ENCODE measurements around the gene FZR1.

FZR1 gene

DNA sequence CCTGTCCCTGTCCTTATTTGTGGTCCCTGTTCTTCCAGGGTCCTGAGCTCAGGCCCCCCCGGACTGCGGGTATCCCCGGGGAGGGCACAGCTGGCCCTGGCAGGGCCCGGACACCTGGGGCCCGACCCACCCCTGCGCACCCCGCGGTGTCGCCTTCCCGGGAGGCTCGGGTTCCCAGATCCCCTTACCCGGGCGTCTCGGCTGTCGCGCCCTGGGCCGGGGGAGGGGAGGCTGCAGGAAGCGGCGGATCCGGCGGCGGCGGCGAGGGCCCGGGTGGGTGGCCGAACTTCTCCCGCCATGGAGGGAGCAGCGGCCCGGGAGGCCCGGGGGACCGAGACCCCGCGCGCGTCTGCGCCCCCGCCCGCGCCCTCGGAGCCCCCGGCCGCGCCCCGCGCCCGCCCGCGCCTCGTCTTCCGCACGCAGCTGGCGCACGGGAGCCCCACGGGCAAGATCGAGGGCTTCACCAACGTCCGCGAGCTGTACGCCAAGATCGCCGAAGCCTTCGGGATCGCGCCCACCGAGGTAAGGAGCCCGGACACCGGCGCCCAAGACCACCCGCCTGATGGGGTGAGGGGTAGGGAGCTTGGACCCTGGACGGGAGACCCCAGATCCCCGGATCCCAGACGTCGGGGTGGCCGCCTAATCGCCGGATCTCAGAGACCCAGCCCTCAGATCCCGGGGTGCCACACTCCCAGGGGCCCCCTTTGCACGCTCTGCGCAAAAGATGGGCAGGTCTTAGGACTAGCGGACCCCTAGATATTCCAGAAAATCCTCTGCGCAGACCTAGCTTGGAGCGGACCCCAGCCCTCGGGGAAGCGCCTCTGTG is 79.4 kb downstream of the FZR1 start, which contains the start of gene GIPC3:
GIPC3 (plus strand) TSS at position 178 of the 826 bp plus-strand sequence; CDS start at position 298, 120 bp downstream.
- Histone ChIP-seq H3K27me3 (ENCODE audit: insufficient read depth, low read length, poor library complexity) (no peaks in the 10 kb centered on the region), H2AFZ (ENCODE audit: low read depth, low read length) (no peak within 1 kb of the TSS), H3K36me3 (ENCODE audit: insufficient read depth, low read length) (no peaks in the 10 kb centered on the region), H3K9me3 (ENCODE audit: insufficient read depth, low read length, severe bottlenecking) (no peaks in the 10 kb centered on the region), H3K4me2 (ENCODE audit: insufficient read depth, low read length) (no peak within 1 kb of the TSS), H3K9ac (ENCODE audit: low read depth, low read length) (no peak within 1 kb of the TSS), H3K27ac (ENCODE audit: low read length) (no peak within 1 kb of the TSS), H3K79me2 (ENCODE audit: insufficient read depth, low read length) (no peaks in the 10 kb centered on the region), H3K4me3 (ENCODE audit: low read depth in 1 of 2, low read length in 2 of 2) (no peak within 1 kb of the TSS), H3K4me1 (ENCODE audit: insufficient read depth, low read length) (no peaks in the 10 kb centered on the region), H4K20me1 (ENCODE audit: insufficient read depth, low read length) (no peaks in the 10 kb centered on the region)
- ATAC-seq (ENCODE audit: insufficient read depth, low read depth), result no peak
- DNase-seq, result no peak
- TF ChIP-seq EZH2 (IDR thresholded peaks at IDR 0.05; ENCODE audit: borderline replicate concordance, low read depth, low read length, severe bottlenecking), result no peak
- TF ChIP-seq, protein P1, sequence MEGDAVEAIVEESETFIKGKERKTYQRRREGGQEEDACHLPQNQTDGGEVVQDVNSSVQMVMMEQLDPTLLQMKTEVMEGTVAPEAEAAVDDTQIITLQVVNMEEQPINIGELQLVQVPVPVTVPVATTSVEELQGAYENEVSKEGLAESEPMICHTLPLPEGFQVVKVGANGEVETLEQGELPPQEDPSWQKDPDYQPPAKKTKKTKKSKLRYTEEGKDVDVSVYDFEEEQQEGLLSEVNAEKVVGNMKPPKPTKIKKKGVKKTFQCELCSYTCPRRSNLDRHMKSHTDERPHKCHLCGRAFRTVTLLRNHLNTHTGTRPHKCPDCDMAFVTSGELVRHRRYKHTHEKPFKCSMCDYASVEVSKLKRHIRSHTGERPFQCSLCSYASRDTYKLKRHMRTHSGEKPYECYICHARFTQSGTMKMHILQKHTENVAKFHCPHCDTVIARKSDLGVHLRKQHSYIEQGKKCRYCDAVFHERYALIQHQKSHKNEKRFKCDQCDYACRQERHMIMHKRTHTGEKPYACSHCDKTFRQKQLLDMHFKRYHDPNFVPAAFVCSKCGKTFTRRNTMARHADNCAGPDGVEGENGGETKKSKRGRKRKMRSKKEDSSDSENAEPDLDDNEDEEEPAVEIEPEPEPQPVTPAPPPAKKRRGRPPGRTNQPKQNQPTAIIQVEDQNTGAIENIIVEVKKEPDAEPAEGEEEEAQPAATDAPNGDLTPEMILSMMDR (IDR thresholded peaks at IDR 0.05; ENCODE audit: borderline replicate concordance, extremely low read depth, low read length, poor library complexity, severe bottlenecking), result no peak

DNA sequence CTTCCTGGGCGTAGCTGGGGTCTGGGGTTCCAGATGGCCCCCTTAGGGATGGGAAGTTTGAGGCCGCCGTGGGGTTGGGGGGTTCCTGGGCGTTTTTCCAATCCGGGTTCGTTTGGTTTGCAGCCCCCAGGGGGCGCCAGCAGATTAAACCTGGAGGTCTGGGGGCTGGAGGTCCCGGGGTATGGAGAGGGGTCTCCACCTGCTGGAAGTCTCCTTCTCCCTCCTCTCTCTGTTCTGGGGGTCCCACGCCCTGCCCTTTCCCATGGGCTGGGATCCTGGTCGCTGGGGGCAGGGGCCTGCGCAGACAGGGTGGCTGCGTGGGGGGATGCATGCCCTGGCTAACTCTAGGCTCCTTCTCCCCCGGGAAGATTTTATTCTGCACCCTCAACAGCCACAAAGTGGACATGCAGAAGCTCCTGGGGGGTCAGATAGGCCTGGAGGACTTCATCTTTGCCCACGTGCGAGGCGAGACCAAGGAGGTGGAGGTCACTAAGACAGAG is 80.1 kb downstream of the FZR1 start:
- Histone ChIP-seq H3K79me2 (ENCODE audit: insufficient read depth, low read length) (no peaks in the 10 kb centered on the region), H3K9me3 (ENCODE audit: insufficient read depth, low read length, severe bottlenecking) (peaks cover 4% of the 10 kb centered on the region), H3K27me3 (ENCODE audit: insufficient read depth, low read length, poor library complexity) (no peaks in the 10 kb centered on the region), H2AFZ (ENCODE audit: low read depth, low read length) (no peak overlapping the region), H4K20me1 (ENCODE audit: insufficient read depth, low read length) (no peaks in the 10 kb centered on the region), H3K27ac (ENCODE audit: low read length) (no peak overlapping the region), H3K4me3 (ENCODE audit: low read depth in 1 of 2, low read length in 2 of 2) (no peak overlapping the region), H3K9ac (ENCODE audit: low read depth, low read length) (no peak overlapping the region), H3K36me3 (ENCODE audit: insufficient read depth, low read length) (no peaks in the 10 kb centered on the region), H3K4me2 (ENCODE audit: insufficient read depth, low read length) (no peak overlapping the region), H3K4me1 (ENCODE audit: insufficient read depth, low read length) (no peaks in the 10 kb centered on the region)
- peak; percentile 33 for DNase-seq
- no peak for ATAC-seq (ENCODE audit: insufficient read depth, low read depth)
- TF ChIP-seq EZH2 (IDR thresholded peaks at IDR 0.05; ENCODE audit: borderline replicate concordance, low read depth, low read length, severe bottlenecking), result no peak
- TF ChIP-seq, protein P1 (IDR thresholded peaks at IDR 0.05; ENCODE audit: borderline replicate concordance, extremely low read depth, low read length, poor library complexity, severe bottlenecking), result peak; percentile 65

DNA sequence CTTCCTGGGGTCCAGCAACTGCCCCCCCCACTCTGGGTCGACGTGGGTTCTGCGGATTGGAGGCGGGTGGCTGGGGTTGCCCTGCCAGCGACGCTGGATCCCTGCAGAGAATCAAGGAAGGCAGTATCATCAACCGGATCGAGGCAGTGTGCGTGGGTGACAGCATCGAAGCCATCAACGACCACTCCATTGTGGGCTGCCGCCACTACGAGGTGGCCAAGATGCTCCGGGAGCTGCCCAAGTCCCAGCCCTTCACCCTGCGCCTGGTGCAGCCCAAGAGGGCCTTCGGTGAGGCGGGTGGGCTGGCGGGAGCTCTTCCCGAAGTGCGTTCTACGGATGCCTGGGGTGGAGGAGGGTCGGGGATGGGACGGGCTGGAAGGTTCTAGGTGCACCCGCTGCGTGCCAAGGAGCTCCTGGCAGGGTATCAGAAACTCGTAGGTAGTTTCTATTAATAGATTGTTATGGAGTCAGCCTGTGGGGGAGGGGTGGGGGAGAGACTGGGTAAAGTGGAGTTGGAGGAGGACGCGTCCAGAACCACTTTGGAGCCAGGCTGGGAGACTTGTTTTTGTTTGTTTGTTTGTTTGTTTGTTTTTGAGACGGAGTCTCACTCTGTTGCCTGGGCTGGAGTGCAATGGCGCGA is 80.7 kb downstream of the FZR1 start:
- ATAC-seq (ENCODE audit: insufficient read depth, low read depth), result no peak
- H3K27ac ChIP-seq (ENCODE audit: low read length), result no peak overlapping the region
- H3K4me3 ChIP-seq (ENCODE audit: low read depth in 1 of 2, low read length in 2 of 2), result no peak overlapping the region
- no peak overlapping the region for H3K4me2 ChIP-seq (ENCODE audit: insufficient read depth, low read length)
- no peaks in the 10 kb centered on the region for H3K36me3 ChIP-seq (ENCODE audit: insufficient read depth, low read length)
- no peaks in the 10 kb centered on the region for H3K27me3 ChIP-seq (ENCODE audit: insufficient read depth, low read length, poor library complexity)
- TF ChIP-seq, protein P1 (IDR thresholded peaks at IDR 0.05; ENCODE audit: borderline replicate concordance, extremely low read depth, low read length, poor library complexity, severe bottlenecking), result no peak
- DNase-seq, result no peak
- H3K9me3 ChIP-seq (ENCODE audit: insufficient read depth, low read length, severe bottlenecking), result peaks cover 4% of the 10 kb centered on the region
- no peaks in the 10 kb centered on the region for H3K4me1 ChIP-seq (ENCODE audit: insufficient read depth, low read length)
- H2AFZ ChIP-seq (ENCODE audit: low read depth, low read length), result no peak overlapping the region
- no peak overlapping the region for H3K9ac ChIP-seq (ENCODE audit: low read depth, low read length)
- H4K20me1 ChIP-seq (ENCODE audit: insufficient read depth, low read length), result no peaks in the 10 kb centered on the region
- H3K79me2 ChIP-seq (ENCODE audit: insufficient read depth, low read length), result no peaks in the 10 kb centered on the region

Data from DND-41 (cell line).